WI38 (cell line): ENCODE results near the gene SS18.

Experiments used
- H3K4me3 ChIP-seq: 2 replicates; pipeline ENCODE4 v1.5.1; 2011; ENCODE audit warnings: low read depth, mild to moderate bottlenecking, control low read depth, low read length
- TF ChIP-seq, protein P1 (sequence below): IDR thresholded peaks from 2 replicates; pipeline ENCODE4 v1.5.1; 2012; ENCODE audit warnings: low read depth, mild to moderate bottlenecking, control low read depth, low read length

Gene SS18

DNA sequence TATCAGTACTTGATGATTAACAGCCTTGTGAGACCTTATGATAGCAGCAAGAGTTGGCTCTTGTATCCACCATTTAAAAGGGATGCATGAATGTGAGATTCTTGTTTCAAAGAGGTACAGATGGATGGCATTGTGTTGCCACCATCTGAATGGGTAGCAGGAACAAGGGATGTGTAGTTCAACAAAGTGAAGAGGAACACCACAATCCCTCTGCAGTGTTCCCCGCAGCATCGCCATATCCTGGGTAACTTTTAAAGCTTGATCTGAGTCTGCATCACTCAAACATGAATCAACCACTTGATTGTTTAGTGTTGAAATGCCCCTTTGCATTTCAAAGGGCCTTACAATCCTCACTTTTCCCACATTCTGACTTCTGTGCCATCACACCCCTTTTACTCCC is 106.7 kb downstream of the SS18 start:
- TF ChIP-seq, protein P1, sequence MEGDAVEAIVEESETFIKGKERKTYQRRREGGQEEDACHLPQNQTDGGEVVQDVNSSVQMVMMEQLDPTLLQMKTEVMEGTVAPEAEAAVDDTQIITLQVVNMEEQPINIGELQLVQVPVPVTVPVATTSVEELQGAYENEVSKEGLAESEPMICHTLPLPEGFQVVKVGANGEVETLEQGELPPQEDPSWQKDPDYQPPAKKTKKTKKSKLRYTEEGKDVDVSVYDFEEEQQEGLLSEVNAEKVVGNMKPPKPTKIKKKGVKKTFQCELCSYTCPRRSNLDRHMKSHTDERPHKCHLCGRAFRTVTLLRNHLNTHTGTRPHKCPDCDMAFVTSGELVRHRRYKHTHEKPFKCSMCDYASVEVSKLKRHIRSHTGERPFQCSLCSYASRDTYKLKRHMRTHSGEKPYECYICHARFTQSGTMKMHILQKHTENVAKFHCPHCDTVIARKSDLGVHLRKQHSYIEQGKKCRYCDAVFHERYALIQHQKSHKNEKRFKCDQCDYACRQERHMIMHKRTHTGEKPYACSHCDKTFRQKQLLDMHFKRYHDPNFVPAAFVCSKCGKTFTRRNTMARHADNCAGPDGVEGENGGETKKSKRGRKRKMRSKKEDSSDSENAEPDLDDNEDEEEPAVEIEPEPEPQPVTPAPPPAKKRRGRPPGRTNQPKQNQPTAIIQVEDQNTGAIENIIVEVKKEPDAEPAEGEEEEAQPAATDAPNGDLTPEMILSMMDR, result no peak
- H3K4me3 ChIP-seq, result no peak overlapping the region

DNA sequence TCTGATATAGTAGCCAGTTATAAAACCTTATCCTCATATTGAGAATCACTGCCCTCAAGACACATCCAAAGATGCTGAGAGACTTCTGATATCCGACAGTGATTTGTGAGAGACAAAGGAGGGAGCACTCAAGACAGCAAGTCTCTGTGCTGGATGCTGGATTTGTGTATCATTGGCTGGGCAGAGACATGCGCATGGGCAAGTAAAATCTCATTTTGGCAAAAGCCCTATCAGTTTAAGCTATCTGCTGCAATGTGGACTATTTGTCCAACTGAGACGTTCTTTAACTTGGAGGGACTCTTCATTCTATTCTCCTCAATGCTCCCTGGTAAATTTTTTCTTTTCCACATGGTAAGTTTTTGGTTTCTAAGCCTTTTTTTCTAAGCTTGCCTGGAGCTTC is 107.5 kb downstream of the SS18 start:
- TF ChIP-seq, protein P1, result no peak
- H3K4me3 ChIP-seq, result no peak overlapping the region

- TF ChIP-seq, protein P1, result no peak
- H3K4me3 ChIP-seq, result no peak overlapping the region
These were observed 108.3 kb downstream of the SS18 start for GRCh38 chr18:25982153-25982552.

GRCh38 chr18:25979369-25980040 is 110.9 kb downstream of the SS18 start:
- H3K4me3 ChIP-seq, result no peak overlapping the region
- TF ChIP-seq, protein P1, result no peak

DNA sequence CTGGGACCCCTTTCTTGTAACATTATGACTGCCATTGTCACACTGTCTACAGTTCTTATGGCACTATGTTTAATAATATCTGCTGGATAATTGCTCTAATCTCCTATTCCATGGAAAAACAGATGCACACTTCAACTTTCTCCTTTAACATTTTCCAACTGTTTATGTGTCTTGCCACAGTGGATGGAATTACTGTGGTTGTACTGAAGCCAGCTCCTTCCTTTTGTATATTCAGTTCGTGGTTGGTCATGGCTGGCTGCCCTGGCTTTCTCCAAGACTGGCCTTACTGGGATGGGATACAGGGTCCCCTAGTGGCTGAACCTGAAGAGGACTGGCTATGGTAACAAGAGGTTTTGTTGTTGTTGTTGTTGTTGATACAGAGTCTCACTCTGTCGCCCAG is 113.9 kb downstream of the SS18 start:
- H3K4me3 ChIP-seq, result no peak overlapping the region
- TF ChIP-seq, protein P1, result no peak

GRCh38 chr18:25974630-25975077 is 115.8 kb downstream of the SS18 start:
- H3K4me3 ChIP-seq, result no peak overlapping the region
- TF ChIP-seq, protein P1, result no peak
